Large intestine (tissue), 3 donors: ENCODE measurements around the gene NEMP2. TPM values are rescaled to one million over a fixed set of nuclear protein-coding genes. Genes with fewer than 3 reads are reported as not detected.

Experiments
- DNase-seq, 2 donors: peaks; one replicate each; pipeline versions ENCODE4 v3.0.0 to v3.0.0-alpha.2; 2013
- H3K27ac ChIP-seq: one replicate; pipeline ENCODE4 v1.5.1; 2013; ENCODE audit warnings: low read length
- H3K27me3 ChIP-seq: 2 replicates; pipeline ENCODE4 v1.6.1; 2013; ENCODE audit warnings: low read length; ENCODE audit not compliant: control insufficient read depth, insufficient read depth
- H3K36me3 ChIP-seq: 2 replicates; pipeline ENCODE4 v1.6.1; 2013; ENCODE audit warnings: low read length; ENCODE audit not compliant: control insufficient read depth, insufficient read depth
- H3K4me1 ChIP-seq: one replicate; pipeline ENCODE4 v1.6.1; 2013; ENCODE audit warnings: low read length; ENCODE audit not compliant: control insufficient read depth, insufficient read depth
- H3K4me3 ChIP-seq: one replicate; pipeline ENCODE4 v1.5.1; 2013; ENCODE audit warnings: low read length
- H3K9me3 ChIP-seq: one replicate; pipeline ENCODE4 v1.6.1; 2013; ENCODE audit warnings: mild to moderate bottlenecking, low read depth, low read length, moderate library complexity; ENCODE audit not compliant: control insufficient read depth
- WGBS: methylation state at CpG from one replicate; pipeline ENCODE4 v1.1.5; 2013; ENCODE audit warnings: low lambda C conversion rate; ENCODE audit not compliant: insufficient coverage; 5-methylcytosine and 5-hydroxymethylcytosine counted together
- polyA plus RNA-seq: library from polyadenylated mRNA; unstranded; fragments of 120-200 nt; gene quantifications from one replicate; pipeline ENCODE4 v1.2.1, GENCODE V29; 2013

NEMP2 gene
- polyA plus RNA-seq, 1 donor = 5.2 TPM

DNA sequence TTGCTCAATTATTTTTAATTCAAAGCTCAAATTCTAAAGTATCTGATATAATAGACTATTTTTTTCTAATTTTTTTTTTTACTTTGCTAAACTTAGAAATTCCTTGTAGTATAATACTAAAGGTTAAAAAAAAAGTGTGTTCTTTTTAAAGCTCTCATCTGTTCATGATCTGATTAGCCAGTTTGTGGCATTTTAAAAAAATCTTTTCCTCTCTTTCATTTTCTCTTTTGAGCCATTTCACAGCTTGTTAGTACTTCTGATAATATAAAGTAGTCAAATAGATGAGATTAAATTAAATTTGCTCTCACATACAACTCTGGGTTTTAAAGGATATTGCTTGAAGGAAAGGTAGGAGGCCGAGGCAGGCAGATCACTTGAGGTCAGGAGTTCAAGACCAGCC, 40.7 kb upstream of the NEMP2 start:
- Histone ChIP-seq H3K4me1 (peaks cover 23% of the 10 kb centered on the region), H3K9me3 (no peaks in the 10 kb centered on the region), H3K36me3 (no peaks in the 10 kb centered on the region), H3K4me3 (no peak overlapping the region), H3K27ac (no peak overlapping the region), H3K27me3 (no peaks in the 10 kb centered on the region)
- no CpG with 5 or more reads among the region's 1 CpG for WGBS
- DNase-seq = no peak

DNA sequence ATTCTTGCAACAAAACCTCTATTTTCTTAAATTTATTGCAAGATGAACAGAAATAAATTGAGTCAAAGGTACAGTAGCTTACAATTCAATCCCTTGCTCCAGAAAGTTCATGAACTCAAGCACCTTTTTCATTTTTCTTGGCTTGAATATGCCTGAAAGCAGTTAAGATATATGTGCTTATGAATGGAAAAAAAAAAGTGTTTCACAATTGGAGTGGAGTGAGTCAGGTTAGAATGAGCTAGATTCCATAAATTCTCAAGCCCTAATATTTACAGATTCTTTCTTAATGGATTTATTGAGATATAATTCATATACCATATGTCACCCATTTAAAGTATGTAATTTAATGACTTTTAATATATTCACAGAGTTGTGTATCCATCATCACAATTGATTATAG, 39.6 kb upstream of the NEMP2 start:
- Histone ChIP-seq H3K9me3 (no peaks in the 10 kb centered on the region), H3K36me3 (no peaks in the 10 kb centered on the region), H3K4me1 (peaks cover 15% of the 10 kb centered on the region), H3K27me3 (no peaks in the 10 kb centered on the region), H3K27ac (no peak overlapping the region), H3K4me3 (no peak overlapping the region)
- DNase-seq = no peak

DNA sequence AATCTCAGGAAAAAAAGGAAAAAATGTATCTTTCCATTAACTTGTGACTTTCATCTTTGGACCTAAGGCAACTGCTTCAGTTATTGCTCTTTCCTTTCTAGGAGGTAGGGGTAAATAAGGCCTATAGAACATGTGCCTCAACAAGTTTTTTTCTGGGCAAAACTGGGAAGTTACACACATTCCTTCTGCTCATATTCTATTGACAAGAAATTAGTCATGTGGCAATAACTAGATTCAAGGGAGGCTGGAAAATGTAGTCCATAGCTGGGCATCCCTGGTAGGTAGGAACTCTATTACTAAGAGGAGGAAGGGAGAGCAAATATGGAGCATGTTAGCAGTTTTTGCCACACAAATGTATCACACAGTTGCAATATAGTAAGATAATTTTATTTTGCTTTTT, 37.7 kb upstream of the NEMP2 start:
- Histone ChIP-seq H3K9me3 (no peaks in the 10 kb centered on the region), H3K4me3 (no peak overlapping the region), H3K27me3 (no peaks in the 10 kb centered on the region), H3K4me1 (peaks cover 3% of the 10 kb centered on the region), H3K27ac (no peak overlapping the region), H3K36me3 (no peaks in the 10 kb centered on the region)
- DNase-seq = peak in 1 of 2 donors; percentile 61

DNA sequence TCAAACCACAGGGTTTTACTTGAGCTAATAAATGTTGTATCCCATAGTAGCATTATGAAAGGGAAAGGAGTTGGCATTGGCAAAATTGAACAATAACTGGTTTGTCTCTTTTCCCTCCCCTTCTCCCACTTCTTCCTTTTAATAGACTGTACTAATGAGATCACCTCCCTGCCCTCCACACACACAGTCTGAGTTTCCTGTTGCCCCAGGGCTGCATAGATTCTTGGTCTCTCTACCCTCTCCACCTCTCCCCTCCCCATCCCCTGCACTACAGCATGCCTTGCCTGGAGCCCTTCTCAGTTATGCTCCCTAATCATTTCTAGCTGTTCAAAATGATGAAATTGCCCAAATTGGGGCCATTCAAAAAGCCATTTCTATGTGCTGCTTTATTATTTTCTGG, 37.2 kb upstream of the NEMP2 start:
- Histone ChIP-seq H3K36me3 (no peaks in the 10 kb centered on the region), H3K27ac (no peak overlapping the region), H3K27me3 (no peaks in the 10 kb centered on the region), H3K4me1 (peaks cover 3% of the 10 kb centered on the region), H3K9me3 (no peaks in the 10 kb centered on the region), H3K4me3 (no peak overlapping the region)
- DNase-seq = peak in 1 of 2 donors; percentile 42

DNA sequence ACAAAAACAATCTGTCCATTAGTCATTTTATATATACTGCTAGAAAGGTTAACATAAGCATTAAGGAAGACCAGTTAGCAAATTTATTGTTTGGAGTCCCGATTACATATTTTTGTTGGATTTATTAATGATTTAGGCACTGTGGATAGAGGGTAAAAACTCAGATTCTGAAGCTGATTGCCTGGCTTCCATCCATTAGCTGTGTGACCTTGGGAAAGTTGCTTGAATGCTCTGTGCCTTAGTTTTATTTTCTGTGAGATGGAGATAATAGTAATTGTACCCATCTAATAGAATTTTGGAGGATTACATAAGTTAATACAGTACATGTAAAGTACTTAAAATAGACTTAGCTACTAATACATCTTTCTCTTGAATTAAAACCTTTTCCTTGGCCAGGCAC, 36.3 kb upstream of the NEMP2 start:
- WGBS = no CpG with 5 or more reads among the region's 1 CpG
- peaks cover 3% of the 10 kb centered on the region for H3K4me1 ChIP-seq
- no peak overlapping the region for H3K27ac ChIP-seq
- H3K9me3 ChIP-seq = no peaks in the 10 kb centered on the region
- H3K27me3 ChIP-seq = no peaks in the 10 kb centered on the region
- no peaks in the 10 kb centered on the region for H3K36me3 ChIP-seq
- no peak for DNase-seq
- H3K4me3 ChIP-seq = no peak overlapping the region

DNA sequence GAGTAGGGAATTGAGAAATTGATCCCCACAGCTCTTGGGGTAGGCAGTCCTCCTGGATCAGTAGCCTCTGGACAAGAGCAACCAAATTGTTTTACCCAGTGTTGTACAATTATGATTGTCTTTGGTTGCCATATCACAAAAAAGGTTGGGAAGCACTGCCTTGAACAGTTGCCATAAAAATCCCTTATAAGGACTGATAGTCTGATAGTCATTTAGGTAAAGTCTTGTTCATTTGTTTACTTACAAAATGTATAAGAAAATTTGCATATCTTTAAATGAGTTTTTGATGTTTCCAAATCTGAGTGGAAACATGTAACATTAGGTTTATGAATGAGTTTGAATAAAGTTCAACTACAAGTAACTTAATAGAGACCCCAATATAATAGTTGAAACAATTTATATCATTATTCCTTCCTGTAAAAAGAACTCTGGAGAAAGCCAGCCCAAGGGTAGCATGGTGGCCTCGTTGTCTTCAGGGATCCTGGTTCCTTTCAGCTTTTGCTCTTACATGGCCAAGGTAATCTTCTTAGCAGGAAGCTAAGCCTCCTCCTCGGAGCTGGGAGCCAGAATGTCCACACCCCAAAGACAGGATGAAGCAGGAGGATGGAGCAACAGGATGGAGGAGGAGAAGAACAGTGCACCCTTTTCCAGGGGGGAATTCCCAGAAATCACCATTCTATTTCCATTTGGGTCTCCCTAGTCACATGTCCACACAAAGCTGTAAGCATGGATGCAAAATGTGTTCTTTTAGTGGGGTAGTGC, 35.7 kb upstream of the NEMP2 start:
- WGBS = no CpG with 5 or more reads among the region's 2 CpGs
- no peaks in the 10 kb centered on the region for H3K9me3 ChIP-seq
- peaks cover 3% of the 10 kb centered on the region for H3K4me1 ChIP-seq
- H3K27ac ChIP-seq = no peak overlapping the region
- no peaks in the 10 kb centered on the region for H3K36me3 ChIP-seq
- no peak overlapping the region for H3K4me3 ChIP-seq
- DNase-seq = no peak
- no peaks in the 10 kb centered on the region for H3K27me3 ChIP-seq

GRCh38 chr2:190564838-190565237, 30.3 kb upstream of the NEMP2 start:
- peak in 1 of 2 donors; percentile 25 for DNase-seq
- H3K4me1 ChIP-seq = peaks cover 7% of the 10 kb centered on the region
- WGBS = no CpG with 5 or more reads among the region's 2 CpGs
- no peak overlapping the region for H3K4me3 ChIP-seq
- H3K27me3 ChIP-seq = no peaks in the 10 kb centered on the region
- H3K9me3 ChIP-seq = no peaks in the 10 kb centered on the region
- no peak overlapping the region for H3K27ac ChIP-seq
- no peaks in the 10 kb centered on the region for H3K36me3 ChIP-seq

- Histone ChIP-seq H3K27ac (no peak overlapping the region), H3K4me3 (no peak overlapping the region), H3K27me3 (no peaks in the 10 kb centered on the region), H3K36me3 (no peaks in the 10 kb centered on the region), H3K4me1 (peaks cover 7% of the 10 kb centered on the region), H3K9me3 (no peaks in the 10 kb centered on the region)
- no peak for DNase-seq
- WGBS = no CpG with 5 or more reads among the region's 2 CpGs
Measured at GRCh38 chr2:190563646-190564045, 29.1 kb upstream of the NEMP2 start.

- DNase-seq = no peak
- Histone ChIP-seq H3K27me3 (no peaks in the 10 kb centered on the region), H3K4me1 (peaks cover 7% of the 10 kb centered on the region), H3K27ac (no peak overlapping the region), H3K36me3 (no peaks in the 10 kb centered on the region), H3K9me3 (no peaks in the 10 kb centered on the region), H3K4me3 (no peak overlapping the region)
- no CpG with 5 or more reads among the region's 8 CpGs for WGBS
Measured at GRCh38 chr2:190563109-190563508, 28.6 kb upstream of the NEMP2 start.

- no peak overlapping the region for H3K27ac ChIP-seq
- H3K4me3 ChIP-seq = no peak overlapping the region
- peaks cover 7% of the 10 kb centered on the region for H3K4me1 ChIP-seq
- no CpG with 5 or more reads among the region's 2 CpGs for WGBS
- DNase-seq = no peak
- H3K36me3 ChIP-seq = no peaks in the 10 kb centered on the region
- no peaks in the 10 kb centered on the region for H3K9me3 ChIP-seq
- H3K27me3 ChIP-seq = no peaks in the 10 kb centered on the region
Measured at GRCh38 chr2:190562121-190562520, 27.6 kb upstream of the NEMP2 start.

DNA sequence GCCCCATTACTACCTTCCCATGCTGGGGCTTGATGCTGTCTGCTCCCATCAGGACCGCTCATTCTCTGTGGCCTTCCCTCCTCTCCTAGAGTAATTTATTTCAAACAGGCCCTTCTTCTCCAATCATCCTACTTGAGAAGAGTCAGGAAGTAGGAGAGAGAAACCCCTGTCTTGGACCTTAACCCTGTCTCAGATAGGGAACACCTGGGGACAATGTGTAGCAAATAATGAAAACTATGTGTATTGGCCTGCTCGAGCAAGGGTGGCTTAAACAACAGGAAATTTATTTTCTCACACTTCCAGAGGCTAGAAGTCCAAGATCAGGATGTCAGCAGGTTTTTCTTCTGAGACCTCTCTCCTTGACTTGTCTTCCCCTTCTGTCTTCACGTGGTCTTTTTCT, 26.6 kb upstream of the NEMP2 start:
- WGBS = no CpG with 5 or more reads among the region's 3 CpGs
- Histone ChIP-seq H3K36me3 (no peaks in the 10 kb centered on the region), H3K4me3 (no peak overlapping the region), H3K27me3 (no peaks in the 10 kb centered on the region), H3K9me3 (no peaks in the 10 kb centered on the region), H3K4me1 (peaks cover 7% of the 10 kb centered on the region), H3K27ac (peak overlapping the region; percentile 27)
- DNase-seq = peak; percentile 37 to 76
